ENCODE results near the gene GPS1.

DNA sequence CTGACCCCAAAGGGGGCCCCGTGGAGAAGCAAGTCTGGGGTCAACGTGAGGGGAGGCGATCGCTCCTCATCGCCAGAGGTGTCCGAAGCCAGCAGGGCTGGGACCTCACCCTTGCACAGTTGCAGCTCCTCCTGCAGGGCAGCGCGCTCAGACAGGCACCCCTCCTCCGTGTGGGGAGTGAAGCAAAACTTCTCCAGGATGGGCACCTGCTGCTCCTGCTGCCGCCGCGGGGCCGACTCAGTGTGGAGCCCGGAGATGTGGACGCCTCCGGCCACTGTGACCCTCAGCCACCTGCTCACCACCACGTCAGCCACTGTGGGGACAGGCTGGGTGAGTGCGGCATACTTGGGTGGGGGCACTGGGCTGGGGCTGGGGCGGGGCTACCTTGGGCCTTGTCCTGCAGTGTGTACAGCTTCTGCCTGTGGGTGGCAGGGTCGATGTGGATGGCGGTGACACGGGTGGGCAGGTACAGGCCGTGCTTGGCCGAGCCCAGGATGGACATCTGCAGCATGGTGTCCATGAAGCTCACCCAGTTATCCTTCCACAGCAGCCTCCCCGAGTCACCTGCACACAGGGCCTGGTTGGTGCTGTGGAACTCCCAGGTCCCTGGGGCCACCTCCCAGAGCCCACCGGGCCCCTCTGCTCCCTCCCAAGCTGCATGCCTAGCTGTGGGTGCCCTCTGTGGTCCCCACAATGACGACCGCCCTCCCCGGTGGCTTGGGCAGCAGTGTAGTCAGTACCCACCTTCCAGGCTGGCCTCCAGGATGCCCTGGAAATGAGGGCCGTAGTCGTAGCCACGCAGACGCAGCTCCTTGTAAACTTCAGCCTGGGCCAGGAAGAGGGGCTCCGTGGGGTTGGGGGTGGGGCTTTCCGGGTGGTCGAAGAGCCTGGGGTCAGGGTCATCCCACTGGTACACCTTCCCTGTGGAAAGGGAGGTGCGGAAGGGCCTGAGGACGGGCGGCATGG lies 35.5 kb downstream of the GPS1 start:
- no peak for TF ChIP-seq CTCF (IDR thresholded peaks at IDR 0.05; ENCODE audit: low read depth, low read length)
- TF ChIP-seq EZH2phosphoT487 (IDR thresholded peaks at IDR 0.05; ENCODE audit: low read depth), result no peak
